B cell (primary cell): ENCODE data around the gene KCNH3. TPM values are rescaled to one million over a fixed set of nuclear protein-coding genes. Genes with fewer than 3 reads are reported as not detected.

Experiments
- ATAC-seq: fragments of 200-7000 bp; cut with Tn5 transposase; one replicate; pipeline ENCODE4 v1.10.0; 2021; ENCODE audit warnings: low read depth, mild to moderate bottlenecking, moderate number of reproducible peaks, moderate library complexity
- CTCF ChIA-PET: fragments of 350-600 bp; sonication (Branson Sonifier 250); formaldehyde crosslinking; loops from one replicate; lab custom pipeline; 2021; ENCODE audit warnings: antibody characterized with exemption, inconsistent platforms; lab: Charles Lee
- POLR2A ChIA-PET: fragments of 350-600 bp; sonication (Branson Sonifier 250); formaldehyde crosslinking; loops from one replicate; lab custom pipeline; 2021; ENCODE audit warnings: antibody characterized with exemption; lab: Charles Lee
- DNase-seq: peaks from one replicate; pipeline ENCODE4 v3.0.0; 2013
- H2AFZ ChIP-seq: 2 replicates; pipeline ENCODE4 v1.6.1; 2012; ENCODE audit warnings: mild to moderate bottlenecking, low read depth, low read length; ENCODE audit not compliant: insufficient read depth, poor library complexity, severe bottlenecking
- H3K27ac ChIP-seq, 2 donors: 1 replicate in 1 of 2; 2 replicates in 1 of 2; pipeline ENCODE4 v1.5.1; 2012 to 2013; ENCODE audit warnings: low read length in 2 of 2, mild to moderate bottlenecking in 2 of 2, moderate library complexity in 1 of 2
- H3K27me3 ChIP-seq, 4 experiments: fragments of 200-600 bp in 1 of 4; sonication (generic) in 1 of 4; replicated peaks in 1 of 4; 1 replicate in 2 of 4; 2 replicates in 2 of 4; pipeline versions ENCODE4 v1.6.1 to v1.7.0; 2013 to 2016; ENCODE audit warnings: low read length in 3 of 4, mild to moderate bottlenecking in 2 of 4, mixed read lengths in 1 of 4, moderate library complexity in 1 of 4; ENCODE audit not compliant: insufficient read depth in 4 of 4, control insufficient read depth in 3 of 4; ENCODE audit errors: control extremely low read depth in 1 of 4
- H3K36me3 ChIP-seq, 2 experiments: replicated peaks in 1 of 2; 1 replicate in 1 of 2; 2 replicates in 1 of 2; pipeline versions ENCODE4 v1.6.1 to v1.7.1; 2013; ENCODE audit warnings: low read length in 1 of 2; ENCODE audit not compliant: insufficient read depth in 2 of 2, control insufficient read depth in 1 of 2; ENCODE audit errors: control extremely low read depth in 1 of 2, extremely low read depth in 1 of 2
- H3K4me1 ChIP-seq, 2 donors: fragments of 200-600 bp in 1 of 2; sonication (generic) in 1 of 2; 1 replicate in 1 of 2; 2 replicates in 1 of 2; pipeline versions ENCODE4 v1.5.1 to v1.6.1; 2013 to 2017; ENCODE audit warnings: low read length in 2 of 2; ENCODE audit not compliant: control insufficient read depth in 2 of 2, insufficient read depth in 2 of 2
- H3K4me2 ChIP-seq: replicated peaks from 2 replicates; pipeline ENCODE3; 2012; ENCODE audit warnings: mild to moderate bottlenecking, low read depth, low read length; ENCODE audit not compliant: poor library complexity, severe bottlenecking
- H3K4me3 ChIP-seq, 5 experiments: fragments of 200-600 bp in 1 of 5; sonication (generic) in 1 of 5; 1 replicate in 3 of 5; 2 replicates in 2 of 5; pipeline versions ENCODE4 v1.5.1 to v1.7.0; 2011 to 2016; ENCODE audit warnings: low read length in 4 of 5, mild to moderate bottlenecking in 4 of 5, low read depth in 2 of 5, control low read depth in 1 of 5, moderate library complexity in 1 of 5; ENCODE audit not compliant: insufficient read depth in 1 of 5; ENCODE audit errors: control extremely low read depth in 1 of 5, extremely low read depth in 1 of 5
- H3K79me2 ChIP-seq: fragments of 200-600 bp; sonication (generic); one replicate; pipeline ENCODE4 v1.6.0; 2016; ENCODE audit warnings: low read length; ENCODE audit not compliant: control insufficient read depth, insufficient read depth
- H3K9ac ChIP-seq: fragments of 200-600 bp; sonication (generic); 2 replicates; pipeline ENCODE4 v1.6.1; 2017; ENCODE audit warnings: mild to moderate bottlenecking, low read length, moderate library complexity
- H3K9me3 ChIP-seq, 3 donors: one replicate each; pipeline versions ENCODE4 v1.6.1 to v1.7.1; 2013; ENCODE audit warnings: low read length in 2 of 3; ENCODE audit not compliant: control insufficient read depth in 2 of 3, insufficient read depth in 1 of 3; ENCODE audit errors: control extremely low read depth in 1 of 3
- H4K20me1 ChIP-seq: 2 replicates; pipeline ENCODE4 v1.6.0; 2012; ENCODE audit warnings: mild to moderate bottlenecking, low read length; ENCODE audit not compliant: insufficient read depth, control insufficient read depth, poor library complexity, severe bottlenecking
- H3K27ac Mint-ChIP-seq: one replicate; pipeline ENCODE4 v1.8.0; 2021; ENCODE audit warnings: mixed read lengths
- H3K27me3 Mint-ChIP-seq: one replicate; pipeline ENCODE4 v1.8.0; 2021; ENCODE audit warnings: mixed read lengths
- H3K4me1 Mint-ChIP-seq: one replicate; pipeline ENCODE4 v1.8.0; 2021; ENCODE audit warnings: mixed read lengths
- H3K4me3 Mint-ChIP-seq: one replicate; pipeline ENCODE4 v1.8.0; 2021; ENCODE audit warnings: mixed read lengths
- H3K9me3 Mint-ChIP-seq: one replicate; pipeline ENCODE4 v1.8.0; 2022; ENCODE audit warnings: mixed read lengths; ENCODE audit not compliant: insufficient read depth
- EZH2 ChIP-seq: IDR thresholded peaks from 2 replicates; pipeline ENCODE4 v1.6.1; 2012; ENCODE audit warnings: borderline replicate concordance, low read depth, mild to moderate bottlenecking, moderate library complexity, low read length; ENCODE audit not compliant: insufficient read depth, poor library complexity, severe bottlenecking
- WGBS: methylation state at CpG from one replicate; pipeline ENCODE4 v1.1.5; 2013; ENCODE audit warnings: missing lambda C conversion rate; ENCODE audit not compliant: insufficient coverage; 5-methylcytosine and 5-hydroxymethylcytosine counted together
- intact Hi-C: fragments of 100-400 bp; cut with micrococcal nuclease; formaldehyde crosslinking; loops from one replicate; pipeline ENCODE4 v1.10.0; 2022
- polyA plus RNA-seq: library from polyadenylated mRNA; depleted of rRNA; stranded (reverse); fragments of >200 nt; gene quantifications from 2 replicates; pipeline ENCODE4 v1.2.3, GENCODE V29; 2012
- total RNA-seq, 2 donors: library from RNA; stranded (reverse); fragments of 120-200 nt in 1 of 2; gene quantifications; 1 replicate in 1 of 2; 2 replicates in 1 of 2; pipeline versions ENCODE4 v1.2.3 to v1.2.4, GENCODE V29; 2013 to 2022
- TF ChIP-seq, protein P1 (sequence below): fragments of 200-600 bp; IDR thresholded peaks from one replicate; pipeline ENCODE4 v1.8.0; 2022; ENCODE audit warnings: antibody characterized with exemption, mild to moderate bottlenecking

Gene KCNH3
- total and polyA plus RNA-seq, 2 donors (not counting 1 experiment from before 2014, with no cell fraction given), result 0.49 to 0.54 TPM

DNA sequence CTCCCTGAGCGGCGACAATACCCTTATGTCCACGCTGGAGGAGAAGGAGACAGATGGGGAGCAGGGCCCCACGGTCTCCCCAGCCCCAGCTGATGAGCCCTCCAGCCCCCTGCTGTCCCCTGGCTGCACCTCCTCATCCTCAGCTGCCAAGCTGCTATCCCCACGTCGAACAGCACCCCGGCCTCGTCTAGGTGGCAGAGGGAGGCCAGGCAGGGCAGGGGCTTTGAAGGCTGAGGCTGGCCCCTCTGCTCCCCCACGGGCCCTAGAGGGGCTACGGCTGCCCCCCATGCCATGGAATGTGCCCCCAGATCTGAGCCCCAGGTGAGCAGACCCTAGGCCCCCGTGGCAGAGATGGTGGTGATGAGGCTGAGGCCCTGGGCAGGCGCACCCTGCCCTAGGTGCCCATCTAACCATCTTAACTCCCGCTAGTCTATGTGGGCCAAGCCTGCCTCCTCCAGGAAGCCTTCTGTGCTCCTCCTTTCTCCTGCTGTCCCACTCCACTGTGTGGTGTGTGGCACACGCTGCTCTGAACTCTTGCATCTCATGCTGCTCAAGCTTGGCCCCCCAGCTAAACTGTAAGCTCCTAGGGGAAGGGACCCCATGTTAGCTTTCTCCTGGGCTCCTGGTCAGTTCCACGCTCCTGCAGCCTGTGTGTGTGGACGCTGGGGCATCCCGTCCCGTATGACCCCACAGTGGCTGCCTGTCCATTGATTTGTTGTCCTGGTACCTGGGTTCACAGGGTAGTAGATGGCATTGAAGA, 17.0 kb downstream of the KCNH3 start:
- POLR2A ChIA-PET, result no interaction called here
- H3K9ac ChIP-seq, result no peak overlapping the region
- H3K9me3 Mint-ChIP-seq, result no peaks in the 10 kb centered on the region
- intact Hi-C loops, result no loop called here
- no peak overlapping the region for H3K4me3 ChIP-seq
- H3K4me1 ChIP-seq, result no peaks in the 10 kb centered on the region
- no peaks in the 10 kb centered on the region for H3K79me2 ChIP-seq
- no peak for TF ChIP-seq EZH2
- TF ChIP-seq, protein P1, sequence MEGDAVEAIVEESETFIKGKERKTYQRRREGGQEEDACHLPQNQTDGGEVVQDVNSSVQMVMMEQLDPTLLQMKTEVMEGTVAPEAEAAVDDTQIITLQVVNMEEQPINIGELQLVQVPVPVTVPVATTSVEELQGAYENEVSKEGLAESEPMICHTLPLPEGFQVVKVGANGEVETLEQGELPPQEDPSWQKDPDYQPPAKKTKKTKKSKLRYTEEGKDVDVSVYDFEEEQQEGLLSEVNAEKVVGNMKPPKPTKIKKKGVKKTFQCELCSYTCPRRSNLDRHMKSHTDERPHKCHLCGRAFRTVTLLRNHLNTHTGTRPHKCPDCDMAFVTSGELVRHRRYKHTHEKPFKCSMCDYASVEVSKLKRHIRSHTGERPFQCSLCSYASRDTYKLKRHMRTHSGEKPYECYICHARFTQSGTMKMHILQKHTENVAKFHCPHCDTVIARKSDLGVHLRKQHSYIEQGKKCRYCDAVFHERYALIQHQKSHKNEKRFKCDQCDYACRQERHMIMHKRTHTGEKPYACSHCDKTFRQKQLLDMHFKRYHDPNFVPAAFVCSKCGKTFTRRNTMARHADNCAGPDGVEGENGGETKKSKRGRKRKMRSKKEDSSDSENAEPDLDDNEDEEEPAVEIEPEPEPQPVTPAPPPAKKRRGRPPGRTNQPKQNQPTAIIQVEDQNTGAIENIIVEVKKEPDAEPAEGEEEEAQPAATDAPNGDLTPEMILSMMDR, result no peak
- no peak overlapping the region for H2AFZ ChIP-seq
- H3K4me3 Mint-ChIP-seq, result no peak overlapping the region
- H3K27me3 Mint-ChIP-seq, result peaks cover under 1% of the 10 kb centered on the region
- no peaks in the 10 kb centered on the region for H3K4me1 Mint-ChIP-seq
- H3K27ac Mint-ChIP-seq, result no peak overlapping the region
- ATAC-seq (no peak), DNase-seq (peak; percentile 25)
- H3K4me2 ChIP-seq, result no peak overlapping the region
- no peaks in the 10 kb centered on the region for H3K9me3 ChIP-seq
- no peaks in the 10 kb centered on the region for H3K27me3 ChIP-seq
- 96% methylated on average over 18 of the region's 18 CpGs for WGBS
- H4K20me1 ChIP-seq, result no peaks in the 10 kb centered on the region
- no peak overlapping the region for H3K27ac ChIP-seq
- CTCF ChIA-PET, result interaction anchor here (1.7 kb wide), 1 partner anchor 197 kb away, joined by 4 read pairs; no protein-coding TSS in a partner anchor
- peaks cover 0 to 37% of the 10 kb centered on the region in 2 experiments for H3K36me3 ChIP-seq
